Measurements from ENCODE around the gene PDIA2. TPM values are rescaled to one million over a fixed set of nuclear protein-coding genes. Genes with fewer than 3 reads are reported as not detected.

Gene PDIA2
- polyA plus RNA-seq, 2 of the 4 experiments (the other 2 are of a cell fraction), result 0.45 to 0.52 TPM

DNA sequence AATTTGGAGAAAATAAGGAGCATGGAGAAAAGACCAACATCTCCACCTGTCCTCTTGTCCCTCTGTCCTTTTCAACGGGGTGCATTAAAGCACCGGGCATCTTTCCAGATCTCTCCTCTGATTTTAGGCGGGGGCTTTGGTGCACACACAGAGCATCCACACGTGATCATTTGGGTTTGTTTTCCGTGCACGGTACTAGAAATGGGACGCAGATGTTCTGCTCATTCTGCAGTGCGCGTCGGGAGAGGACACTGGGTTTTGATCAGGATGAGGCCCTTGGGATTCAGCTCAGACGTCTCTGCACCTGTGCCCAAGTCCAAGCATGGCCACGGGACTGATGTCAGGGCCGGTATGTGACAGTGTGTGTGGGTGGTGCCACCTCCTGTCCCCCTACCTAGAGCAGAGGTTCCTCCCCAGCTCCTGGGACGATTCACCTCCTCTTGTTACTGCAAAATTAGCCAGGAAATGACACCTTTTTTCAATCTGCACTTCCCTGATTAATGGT is 31.9 kb downstream of the PDIA2 start:
- Histone ChIP-seq H3K4me1 (no peaks in the 10 kb centered on the region), H3K27ac (no peak overlapping the region), H3K4me2 (no peak overlapping the region), H3K9me3 (no peaks in the 10 kb centered on the region), H3K4me3 (no peak overlapping the region)
- CTCF ChIA-PET, result interaction anchor here (1.2 to 1.6 kb wide), 3 partner anchors 11 to 47 kb away, joined by 3 to 5 read pairs (median 4); no protein-coding TSS in a partner anchor
- TF ChIP-seq CBX2 (IDR thresholded peaks at IDR 0.05; ENCODE audit: borderline replicate concordance, low read depth) (no peak), RCOR1 (IDR thresholded peaks at IDR 0.05; ENCODE audit: low read depth, low read length) (no peak), RAD21 (conservative IDR thresholded peaks at IDR 0.05 in 1 of 2, IDR thresholded peaks at IDR 0.05 in 1 of 2) (no peak), SMC3 (IDR thresholded peaks at IDR 0.05) (no peak), RFX5 (IDR thresholded peaks at IDR 0.05) (no peak), EHF (CRISPR knock-in tag; IDR thresholded peaks at IDR 0.05) (no peak), RARB (CRISPR knock-in tag; IDR thresholded peaks at IDR 0.05) (no peak), GATA3 (IDR thresholded peaks at IDR 0.05; ENCODE audit: borderline replicate concordance) (no peak), MAFK (IDR thresholded peaks at IDR 0.05; ENCODE audit: partially characterized antibody) (no peak), ZC3H11A (IDR thresholded peaks at IDR 0.05) (no peak), HOXB5 (CRISPR knock-in tag; IDR thresholded peaks at IDR 0.05) (no peak), BHLHE40 (IDR thresholded peaks at IDR 0.05; ENCODE audit: low read depth, low read length) (no peak), FOSB (CRISPR knock-in tag; IDR thresholded peaks at IDR 0.05) (no peak), NPAS2 (CRISPR knock-in tag; IDR thresholded peaks at IDR 0.05; ENCODE audit: borderline replicate concordance) (no peak), HOXB13 (CRISPR knock-in tag; IDR thresholded peaks at IDR 0.05; ENCODE audit: low read depth) (no peak)
- TF ChIP-seq, protein P1, sequence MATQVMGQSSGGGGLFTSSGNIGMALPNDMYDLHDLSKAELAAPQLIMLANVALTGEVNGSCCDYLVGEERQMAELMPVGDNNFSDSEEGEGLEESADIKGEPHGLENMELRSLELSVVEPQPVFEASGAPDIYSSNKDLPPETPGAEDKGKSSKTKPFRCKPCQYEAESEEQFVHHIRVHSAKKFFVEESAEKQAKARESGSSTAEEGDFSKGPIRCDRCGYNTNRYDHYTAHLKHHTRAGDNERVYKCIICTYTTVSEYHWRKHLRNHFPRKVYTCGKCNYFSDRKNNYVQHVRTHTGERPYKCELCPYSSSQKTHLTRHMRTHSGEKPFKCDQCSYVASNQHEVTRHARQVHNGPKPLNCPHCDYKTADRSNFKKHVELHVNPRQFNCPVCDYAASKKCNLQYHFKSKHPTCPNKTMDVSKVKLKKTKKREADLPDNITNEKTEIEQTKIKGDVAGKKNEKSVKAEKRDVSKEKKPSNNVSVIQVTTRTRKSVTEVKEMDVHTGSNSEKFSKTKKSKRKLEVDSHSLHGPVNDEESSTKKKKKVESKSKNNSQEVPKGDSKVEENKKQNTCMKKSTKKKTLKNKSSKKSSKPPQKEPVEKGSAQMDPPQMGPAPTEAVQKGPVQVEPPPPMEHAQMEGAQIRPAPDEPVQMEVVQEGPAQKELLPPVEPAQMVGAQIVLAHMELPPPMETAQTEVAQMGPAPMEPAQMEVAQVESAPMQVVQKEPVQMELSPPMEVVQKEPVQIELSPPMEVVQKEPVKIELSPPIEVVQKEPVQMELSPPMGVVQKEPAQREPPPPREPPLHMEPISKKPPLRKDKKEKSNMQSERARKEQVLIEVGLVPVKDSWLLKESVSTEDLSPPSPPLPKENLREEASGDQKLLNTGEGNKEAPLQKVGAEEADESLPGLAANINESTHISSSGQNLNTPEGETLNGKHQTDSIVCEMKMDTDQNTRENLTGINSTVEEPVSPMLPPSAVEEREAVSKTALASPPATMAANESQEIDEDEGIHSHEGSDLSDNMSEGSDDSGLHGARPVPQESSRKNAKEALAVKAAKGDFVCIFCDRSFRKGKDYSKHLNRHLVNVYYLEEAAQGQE (IDR thresholded peaks at IDR 0.05), result no peak
- TF ChIP-seq, protein P2, sequence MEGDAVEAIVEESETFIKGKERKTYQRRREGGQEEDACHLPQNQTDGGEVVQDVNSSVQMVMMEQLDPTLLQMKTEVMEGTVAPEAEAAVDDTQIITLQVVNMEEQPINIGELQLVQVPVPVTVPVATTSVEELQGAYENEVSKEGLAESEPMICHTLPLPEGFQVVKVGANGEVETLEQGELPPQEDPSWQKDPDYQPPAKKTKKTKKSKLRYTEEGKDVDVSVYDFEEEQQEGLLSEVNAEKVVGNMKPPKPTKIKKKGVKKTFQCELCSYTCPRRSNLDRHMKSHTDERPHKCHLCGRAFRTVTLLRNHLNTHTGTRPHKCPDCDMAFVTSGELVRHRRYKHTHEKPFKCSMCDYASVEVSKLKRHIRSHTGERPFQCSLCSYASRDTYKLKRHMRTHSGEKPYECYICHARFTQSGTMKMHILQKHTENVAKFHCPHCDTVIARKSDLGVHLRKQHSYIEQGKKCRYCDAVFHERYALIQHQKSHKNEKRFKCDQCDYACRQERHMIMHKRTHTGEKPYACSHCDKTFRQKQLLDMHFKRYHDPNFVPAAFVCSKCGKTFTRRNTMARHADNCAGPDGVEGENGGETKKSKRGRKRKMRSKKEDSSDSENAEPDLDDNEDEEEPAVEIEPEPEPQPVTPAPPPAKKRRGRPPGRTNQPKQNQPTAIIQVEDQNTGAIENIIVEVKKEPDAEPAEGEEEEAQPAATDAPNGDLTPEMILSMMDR (IDR thresholded peaks at IDR 0.05), result no peak
- TF ChIP-seq, protein P3, sequence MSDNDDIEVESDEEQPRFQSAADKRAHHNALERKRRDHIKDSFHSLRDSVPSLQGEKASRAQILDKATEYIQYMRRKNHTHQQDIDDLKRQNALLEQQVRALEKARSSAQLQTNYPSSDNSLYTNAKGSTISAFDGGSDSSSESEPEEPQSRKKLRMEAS (IDR thresholded peaks at IDR 0.05), result no peak
- ATAC-seq (no peak), DNase-seq (ENCODE audit: low read depth in 1 of 2, low spot score in 1 of 2) (no peak), FAIRE-seq (no peak)
- WGBS (ENCODE audit: missing lambda C conversion rate), result 81% methylated on average over 14 of the region's 14 CpGs
- POLR2A ChIA-PET, result no interaction called here

DNA sequence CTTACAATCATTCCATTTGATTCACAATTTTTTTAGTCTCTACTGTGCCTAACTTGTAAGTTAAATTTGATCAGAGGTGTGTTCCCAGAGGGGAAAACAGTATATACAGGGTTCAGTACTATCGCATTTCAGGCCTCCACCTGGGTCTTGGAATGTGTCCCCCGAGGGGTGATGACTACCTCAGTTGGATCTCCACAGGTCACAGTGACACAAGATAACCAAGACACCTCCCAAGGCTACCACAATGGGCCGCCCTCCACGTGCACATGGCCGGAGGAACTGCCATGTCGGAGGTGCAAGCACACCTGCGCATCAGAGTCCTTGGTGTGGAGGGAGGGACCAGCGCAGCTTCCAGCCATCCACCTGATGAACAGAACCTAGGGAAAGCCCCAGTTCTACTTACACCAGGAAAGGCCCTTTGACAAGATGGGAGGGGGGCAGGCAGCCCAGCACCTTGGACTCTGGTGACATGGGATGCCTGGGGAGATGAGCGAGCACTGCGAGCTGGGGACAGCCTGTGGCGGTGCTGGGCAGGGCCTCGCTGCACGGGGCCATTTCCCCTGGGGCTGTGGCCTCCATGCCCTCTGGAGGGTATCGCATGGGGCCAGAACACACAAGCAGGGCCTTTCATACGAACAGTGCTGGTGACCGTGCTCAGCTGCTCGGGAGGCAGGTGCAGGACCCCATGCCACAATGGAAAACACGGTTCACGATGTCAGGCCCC is 33.9 kb downstream of the PDIA2 start:
- Histone ChIP-seq H3K4me3 (no peak overlapping the region), H3K4me2 (no peak overlapping the region), H3K4me1 (no peaks in the 10 kb centered on the region), H3K27ac (no peak overlapping the region), H3K9me3 (no peaks in the 10 kb centered on the region)
- DNase-seq (ENCODE audit: low read depth in 1 of 2, low spot score in 1 of 2) (no peak), ATAC-seq (no peak), FAIRE-seq (no peak)
- ChIA-PET POLR2A (no interaction called here), CTCF (interaction anchor here (1.6 kb wide), 2 partner anchors 9 to 137 kb away, joined by 3 read pairs; partner anchors contain the start of gene HBQ1)
- TF ChIP-seq, protein P4, sequence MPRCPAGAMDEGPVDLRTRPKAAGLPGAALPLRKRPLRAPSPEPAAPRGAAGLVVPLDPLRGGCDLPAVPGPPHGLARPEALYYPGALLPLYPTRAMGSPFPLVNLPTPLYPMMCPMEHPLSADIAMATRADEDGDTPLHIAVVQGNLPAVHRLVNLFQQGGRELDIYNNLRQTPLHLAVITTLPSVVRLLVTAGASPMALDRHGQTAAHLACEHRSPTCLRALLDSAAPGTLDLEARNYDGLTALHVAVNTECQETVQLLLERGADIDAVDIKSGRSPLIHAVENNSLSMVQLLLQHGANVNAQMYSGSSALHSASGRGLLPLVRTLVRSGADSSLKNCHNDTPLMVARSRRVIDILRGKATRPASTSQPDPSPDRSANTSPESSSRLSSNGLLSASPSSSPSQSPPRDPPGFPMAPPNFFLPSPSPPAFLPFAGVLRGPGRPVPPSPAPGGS (IDR thresholded peaks at IDR 0.05), result no peak
- no peak for TF ChIP-seq CBX2 (IDR thresholded peaks at IDR 0.05; ENCODE audit: borderline replicate concordance, low read depth)
- no peak for TF ChIP-seq ZFP36 (IDR thresholded peaks at IDR 0.05; ENCODE audit: borderline replicate concordance, partially characterized antibody)
- TF ChIP-seq HOXB5 (CRISPR knock-in tag; IDR thresholded peaks at IDR 0.05), result no peak
- no peak for TF ChIP-seq EHMT2 (IDR thresholded peaks at IDR 0.05; ENCODE audit: low read depth)
- no peak for TF ChIP-seq FOSL2 (IDR thresholded peaks at IDR 0.05)
- TF ChIP-seq FOSL2 (CRISPR knock-in tag; IDR thresholded peaks at IDR 0.05), result no peak
- TF ChIP-seq RNF2 (IDR thresholded peaks at IDR 0.05; ENCODE audit: borderline replicate concordance, low read depth), result no peak
- TF ChIP-seq, protein P5, sequence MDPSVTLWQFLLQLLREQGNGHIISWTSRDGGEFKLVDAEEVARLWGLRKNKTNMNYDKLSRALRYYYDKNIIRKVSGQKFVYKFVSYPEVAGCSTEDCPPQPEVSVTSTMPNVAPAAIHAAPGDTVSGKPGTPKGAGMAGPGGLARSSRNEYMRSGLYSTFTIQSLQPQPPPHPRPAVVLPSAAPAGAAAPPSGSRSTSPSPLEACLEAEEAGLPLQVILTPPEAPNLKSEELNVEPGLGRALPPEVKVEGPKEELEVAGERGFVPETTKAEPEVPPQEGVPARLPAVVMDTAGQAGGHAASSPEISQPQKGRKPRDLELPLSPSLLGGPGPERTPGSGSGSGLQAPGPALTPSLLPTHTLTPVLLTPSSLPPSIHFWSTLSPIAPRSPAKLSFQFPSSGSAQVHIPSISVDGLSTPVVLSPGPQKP (IDR thresholded peaks at IDR 0.05; ENCODE audit: low read depth, low read length), result no peak
- WGBS (ENCODE audit: missing lambda C conversion rate), result 86% methylated on average over 11 of the region's 19 CpGs

Data from A549 (cell line).